SH-SY5Y (cell line): ENCODE data around the gene DLG2.

ENCODE experiments used
- GATA2 ChIP-seq: IDR thresholded peaks from 2 replicates; pipeline ENCODE4 v1.6.1; 2011; ENCODE audit warnings: mild to moderate bottlenecking, low read depth, low read length
- GATA3 ChIP-seq: IDR thresholded peaks from 2 replicates; pipeline ENCODE4 v1.6.1; 2011; ENCODE audit warnings: low read depth, mild to moderate bottlenecking, low read length, moderate library complexity

DNA sequence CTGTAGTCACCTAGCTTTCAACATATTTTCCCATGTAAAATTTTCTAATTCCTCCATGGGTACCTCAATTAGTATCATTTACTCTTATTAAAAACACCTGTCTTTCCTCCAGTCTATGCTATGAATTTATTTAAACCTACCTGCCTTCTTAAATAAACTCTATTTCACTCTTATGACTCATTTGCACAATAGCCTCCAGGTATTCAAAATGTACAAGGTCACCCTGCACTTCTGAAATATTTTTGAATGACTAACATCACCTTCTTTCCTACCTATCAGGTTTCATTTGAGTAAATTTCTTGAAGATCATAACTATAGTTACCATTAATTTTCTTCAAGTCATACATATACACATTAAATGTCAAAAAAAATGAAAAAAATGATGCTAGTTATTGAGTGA is 939.7 kb downstream of the DLG2 start:
- TF ChIP-seq GATA2 (no peak), GATA3 (no peak)
